Loucy (cell line): ENCODE results near the gene BCAR3.

ENCODE experiments used
- CTCF ChIP-seq: fragments of 200-600 bp; sonication (generic); conservative IDR thresholded peaks from 2 replicates; pipeline ENCODE4 v1.5.1; 2014; ENCODE audit warnings: mild to moderate bottlenecking, antibody characterized with exemption, low read length
- EZH2phosphoT487 ChIP-seq: fragments of 200-600 bp; IDR thresholded peaks from 2 replicates; pipeline ENCODE4 v1.6.1; 2018; ENCODE audit warnings: antibody characterized with exemption, mild to moderate bottlenecking, moderate library complexity, borderline replicate concordance

GRCh38 chr1:93649231-93649630 lies 32.4 kb downstream of the BCAR3 start:
- TF ChIP-seq CTCF (no peak), EZH2phosphoT487 (no peak)
